Measurements from ENCODE around the gene GPX7.

GPX7 gene

GRCh38 chr1:52588535-52588934, 13.6 kb upstream of the GPX7 start:
- no peak for DNase-seq

- no peak for DNase-seq
These were observed 11.9 kb upstream of the GPX7 start for GRCh38 chr1:52590266-52590665.

GRCh38 chr1:52592637-52593323, 9.4 kb upstream of the GPX7 start:
- DNase-seq: no peak

GRCh38 chr1:52593495-52593894, 8.7 kb upstream of the GPX7 start:
- DNase-seq: no peak

- DNase-seq: no peak
These were observed 7.1 kb upstream of the GPX7 start for GRCh38 chr1:52595061-52595460.

- DNase-seq: no peak
These were observed 4.3 kb upstream of the GPX7 start for GRCh38 chr1:52597912-52598311.

GRCh38 chr1:52598729-52599128, 3.4 kb upstream of the GPX7 start:
- DNase-seq: no peak

GRCh38 chr1:52599236-52599635, 2.9 kb upstream of the GPX7 start:
- DNase-seq: no peak

GRCh38 chr1:52600533-52601179, 1.5 kb upstream of the GPX7 start:
- no peak for DNase-seq

GRCh38 chr1:52601519-52601918, 652 bp upstream of the GPX7 start:
- no peak for DNase-seq

- no peak for DNase-seq
These were observed 857 bp downstream of the GPX7 start for GRCh38 chr1:52602856-52603600.

GRCh38 chr1:52603630-52604029, 1.5 kb downstream of the GPX7 start:
- no peak for DNase-seq

- DNase-seq: no peak
These were observed 2.0 kb downstream of the GPX7 start for GRCh38 chr1:52604063-52604770.

- no peak for DNase-seq
These were observed 11.6 kb downstream of the GPX7 start for GRCh38 chr1:52613636-52614373.

- no peak for DNase-seq
These were observed 12.5 kb downstream of the GPX7 start for GRCh38 chr1:52614671-52615070.

- no peak for DNase-seq
These were observed 13.4 kb downstream of the GPX7 start for GRCh38 chr1:52615489-52616042.

GRCh38 chr1:52621950-52622349, 19.8 kb downstream of the GPX7 start:
- DNase-seq: no peak

- no peak for DNase-seq
These were observed 21.6 kb downstream of the GPX7 start for GRCh38 chr1:52623812-52624211.

- DNase-seq: no peak
These were observed 24.9 kb downstream of the GPX7 start for GRCh38 chr1:52627028-52627427.

- no peak for DNase-seq
These were observed 26.6 kb downstream of the GPX7 start for GRCh38 chr1:52628614-52629324.

- DNase-seq: no peak
These were observed 27.1 kb downstream of the GPX7 start for GRCh38 chr1:52629325-52629643.

- DNase-seq: no peak
These were observed 27.5 kb downstream of the GPX7 start for GRCh38 chr1:52629667-52630066.
